DOHH2 (cell line): Measurements from ENCODE around the gene MACF1.

Experiments
- H3F3A ChIP-seq: fragments of 200-600 bp; sonication (generic), shearing (Covaris generic); 2 replicates; pipeline ENCODE4 v1.6.0; 2016; ENCODE audit warnings: antibody characterized with exemption, mild to moderate bottlenecking; ENCODE audit not compliant: control insufficient read depth, insufficient read depth
- H3K27ac ChIP-seq: fragments of 200-600 bp; sonication (generic); 2 replicates; pipeline ENCODE4 v1.5.1; 2014; ENCODE audit warnings: low read depth, mild to moderate bottlenecking, low read length, moderate library complexity
- H3K27me3 ChIP-seq: fragments of 200-600 bp; sonication (generic); 2 replicates; pipeline ENCODE4 v1.6.1; 2014; ENCODE audit warnings: mild to moderate bottlenecking, low read length, mixed read lengths; ENCODE audit not compliant: control insufficient read depth
- H3K36me3 ChIP-seq: fragments of 200-600 bp; sonication (generic); 2 replicates; pipeline ENCODE4 v1.6.1; 2014; ENCODE audit warnings: mild to moderate bottlenecking, low read length, moderate library complexity, mixed read lengths; ENCODE audit not compliant: control insufficient read depth
- H3K4me1 ChIP-seq: fragments of 200-600 bp; sonication (generic); 2 replicates; pipeline ENCODE4 v1.6.1; 2014; ENCODE audit warnings: mild to moderate bottlenecking, low read length, mixed read lengths; ENCODE audit not compliant: control insufficient read depth
- H3K4me2 ChIP-seq: fragments of 200-600 bp; sonication (generic); 2 replicates; pipeline ENCODE4 v1.6.0; 2014; ENCODE audit warnings: mild to moderate bottlenecking, low read length, moderate library complexity
- H3K4me3 ChIP-seq: fragments of 200-600 bp; sonication (generic); 2 replicates; pipeline ENCODE4 v1.5.1; 2014; ENCODE audit warnings: mild to moderate bottlenecking, low read length, mixed read lengths
- H3K79me2 ChIP-seq: fragments of 200-600 bp; sonication (generic); 2 replicates; pipeline ENCODE4 v1.6.1; 2014; ENCODE audit warnings: mild to moderate bottlenecking, low read length, mixed read lengths; ENCODE audit not compliant: control insufficient read depth
- H3K9me2 ChIP-seq: fragments of 200-600 bp; sonication (generic); replicated peaks from 2 replicates; pipeline ENCODE4 v1.6.1; 2014; ENCODE audit warnings: mild to moderate bottlenecking, low read length, mixed read lengths; ENCODE audit not compliant: control insufficient read depth
- H3K9me3 ChIP-seq: fragments of 200-600 bp; sonication (generic); 2 replicates; pipeline ENCODE4 v1.6.1; 2014; ENCODE audit warnings: antibody characterized with exemption, low read length, mixed read lengths; ENCODE audit not compliant: control insufficient read depth, insufficient read depth
- H4K20me1 ChIP-seq: fragments of 200-600 bp; sonication (generic); 2 replicates; pipeline ENCODE4 v1.6.0; 2014; ENCODE audit warnings: low read depth, mild to moderate bottlenecking, antibody characterized with exemption, low read length, moderate library complexity; ENCODE audit not compliant: control insufficient read depth, insufficient read depth
- CTCF ChIP-seq: fragments of 200-600 bp; sonication (generic); IDR thresholded peaks from one replicate; pipeline ENCODE4 v1.5.1; 2014; ENCODE audit warnings: antibody characterized with exemption, mild to moderate bottlenecking, low read depth, low read length; ENCODE audit not compliant: poor library complexity, severe bottlenecking
- EZH2phosphoT487 ChIP-seq: fragments of 200-600 bp; sonication (generic); IDR thresholded peaks from 2 replicates; pipeline ENCODE4 v1.6.1; 2017; ENCODE audit warnings: borderline replicate concordance, mild to moderate bottlenecking, antibody characterized with exemption, low read length, moderate library complexity, mixed read lengths

The MACF1 gene

GRCh38 chr1:39269349-39269748 is 64.9 kb downstream of the MACF1 start:
- Histone ChIP-seq H3K4me3 (peak overlapping the region; percentile 57), H3K79me2 (peaks cover 10% of the 10 kb centered on the region), H3K4me2 (peak overlapping the region; percentile 70), H3K27me3 (peaks cover 4% of the 10 kb centered on the region; the same call in 1 of the 2 replicates), H4K20me1 (peaks cover 2% of the 10 kb centered on the region; the same call in 1 of the 2 replicates), H3F3A (0 out of 2 replicates have a peak, but pooled peaks cover 2% of the 10 kb centered on the region), H3K9me3 (no peaks in the 10 kb centered on the region), H3K9me2 (no peaks in the 10 kb centered on the region), H3K36me3 (no peaks in the 10 kb centered on the region), H3K4me1 (peaks cover 42% of the 10 kb centered on the region), H3K27ac (peak overlapping the region; percentile 17; the same call in 1 of the 2 replicates)
- TF ChIP-seq EZH2phosphoT487 (no peak), CTCF (no peak)

GRCh38 chr1:39269791-39270342 is 65.4 kb downstream of the MACF1 start:
- Histone ChIP-seq H3K9me2 (no peaks in the 10 kb centered on the region), H3K4me1 (peaks cover 42% of the 10 kb centered on the region), H3K36me3 (no peaks in the 10 kb centered on the region), H3K79me2 (peaks cover 10% of the 10 kb centered on the region), H3K4me2 (peak overlapping the region; percentile 70), H3K4me3 (peak overlapping the region; percentile 57), H4K20me1 (peaks cover 2% of the 10 kb centered on the region; the same call in 1 of the 2 replicates), H3F3A (0 out of 2 replicates have a peak, but pooled peaks cover 2% of the 10 kb centered on the region), H3K27ac (peak overlapping the region; percentile 17; the same call in 1 of the 2 replicates), H3K9me3 (no peaks in the 10 kb centered on the region), H3K27me3 (peaks cover 4% of the 10 kb centered on the region; the same call in 1 of the 2 replicates)
- TF ChIP-seq CTCF (no peak), EZH2phosphoT487 (no peak)

GRCh38 chr1:39270368-39270767 is 65.9 kb downstream of the MACF1 start:
- no peak overlapping the region for H3K27ac ChIP-seq
- TF ChIP-seq EZH2phosphoT487 (no peak), CTCF (no peak)
- H3F3A ChIP-seq, result 0 out of 2 replicates have a peak, but pooled peaks cover 2% of the 10 kb centered on the region
- peak overlapping the region; percentile 57 for H3K4me3 ChIP-seq
- no peaks in the 10 kb centered on the region for H3K9me3 ChIP-seq
- peak overlapping the region; percentile 70 for H3K4me2 ChIP-seq
- peaks cover 4% of the 10 kb centered on the region; the same call in 1 of the 2 replicates for H3K27me3 ChIP-seq
- no peaks in the 10 kb centered on the region for H3K9me2 ChIP-seq
- H3K4me1 ChIP-seq, result peaks cover 42% of the 10 kb centered on the region
- H3K36me3 ChIP-seq, result no peaks in the 10 kb centered on the region
- H4K20me1 ChIP-seq, result peaks cover 2% of the 10 kb centered on the region; the same call in 1 of the 2 replicates
- peaks cover 10% of the 10 kb centered on the region for H3K79me2 ChIP-seq
